GM12878 (cell line): Measurements from ENCODE around the gene FER1L5. TPM values are rescaled to one million over a fixed set of nuclear protein-coding genes. Genes with fewer than 3 reads are reported as not detected.

Experiments
- ATAC-seq: fragments of 200-7000 bp; cut with Tn5 transposase; 3 replicates; pipeline ENCODE4 v1.9.1; 2020; ENCODE audit warnings: mild to moderate bottlenecking, moderate library complexity
- BruUV-seq: library from RNA; stranded (reverse); fragments of 400-500 nt; replicated peaks from 2 replicates; lab custom pipeline; 2021; lab: Mats Ljungman, UMichigan
- CTCF ChIA-PET: fragments of 300-600 bp; sonication (Branson Sonifier 250); formaldehyde crosslinking; extraction: SDS; loops from one replicate; lab custom pipeline; 2021; ENCODE audit warnings: inconsistent platforms; lab: Yijun Ruan, JAX
- POLR2A ChIA-PET: fragments of 350-600 bp; formaldehyde crosslinking; extraction: SDS; loops from one replicate; lab custom pipeline; 2021; ENCODE audit warnings: inconsistent platforms; lab: Charles Lee
- RAD21 ChIA-PET: fragments of 300-600 bp; sonication (Branson Sonifier 250); formaldehyde crosslinking; loops from one replicate; lab custom pipeline; 2023; ENCODE audit warnings: antibody characterized with exemption; ENCODE audit not compliant: unreplicated experiment; lab: Charles Lee
- SMC1A ChIA-PET: fragments of 300-600 bp; sonication (Branson Sonifier 250); formaldehyde crosslinking; loops from one replicate; lab custom pipeline; 2023; ENCODE audit not compliant: unreplicated experiment, uncharacterized antibody; lab: Charles Lee
- DNase-seq: peaks from one replicate; pipeline ENCODE4 v3.0.0-alpha.2; 2011; ENCODE audit warnings: low read depth, low spot score
- FAIRE-seq: peaks from 3 replicates; lab custom pipeline; 2011; peaks lifted over from hg19 to GRCh38; lab: Jason Lieb, UNC
- H2AFZ ChIP-seq: 2 replicates; pipeline ENCODE4 v1.6.0; 2011; ENCODE audit warnings: low read depth, low read length, control low read depth; ENCODE audit not compliant: control insufficient read depth
- H3K27ac ChIP-seq: 2 replicates; pipeline ENCODE4 v1.5.1; 2011; ENCODE audit warnings: control low read depth; ENCODE audit not compliant: control insufficient read depth, insufficient read depth
- H3K27me3 ChIP-seq, 2 experiments: replicated peaks in 1 of 2; 2 replicates each; pipeline versions ENCODE4 v1.6.0 to v1.6.1; 2011; ENCODE audit warnings: low read length in 1 of 2; ENCODE audit not compliant: control insufficient read depth in 2 of 2, insufficient read depth in 2 of 2
- H3K36me3 ChIP-seq, 2 experiments: 2 replicates each; pipeline ENCODE4 v1.5.1; 2011; ENCODE audit warnings: low read length in 1 of 2; ENCODE audit not compliant: control insufficient read depth in 2 of 2, insufficient read depth in 2 of 2
- H3K4me1 ChIP-seq: 2 replicates; pipeline ENCODE4 v1.6.1; 2011; ENCODE audit warnings: mild to moderate bottlenecking, low read length, moderate library complexity, mixed read lengths; ENCODE audit not compliant: control insufficient read depth, insufficient read depth
- H3K4me2 ChIP-seq: 2 replicates; pipeline ENCODE4 v1.6.0; 2011; ENCODE audit warnings: control low read depth; ENCODE audit not compliant: control insufficient read depth, insufficient read depth
- H3K4me3 ChIP-seq: fragments of 200-600 bp; sonication (generic); 2 replicates; pipeline ENCODE4 v1.5.1; 2016
- H3K79me2 ChIP-seq: 2 replicates; pipeline ENCODE4 v1.6.0; 2011; ENCODE audit warnings: low read length; ENCODE audit not compliant: control insufficient read depth, insufficient read depth
- H3K9ac ChIP-seq: 2 replicates; pipeline ENCODE4 v1.8.0; 2011; ENCODE audit warnings: low read length, control low read depth, mixed read lengths; ENCODE audit not compliant: control insufficient read depth, insufficient read depth
- H3K9me3 ChIP-seq: replicated peaks from 3 replicates; pipeline ENCODE4 v1.5.1; 2011; ENCODE audit warnings: mild to moderate bottlenecking, low read length; ENCODE audit not compliant: control insufficient read depth, insufficient read depth
- H4K20me1 ChIP-seq: 2 replicates; pipeline ENCODE4 v1.6.0; 2011; ENCODE audit not compliant: control insufficient read depth, insufficient read depth
- ETV6 ChIP-seq, 2 experiments: fragments of 450-650 bp in 1 of 2; IDR thresholded peaks in 1 of 2; conservative IDR thresholded peaks in 1 of 2; 2 replicates each; pipeline ENCODE4 v1.6.1; 2014; ENCODE audit warnings: antibody characterized with exemption in 1 of 2, borderline replicate concordance in 1 of 2, low read depth in 1 of 2, mild to moderate bottlenecking in 1 of 2, moderate library complexity in 1 of 2
- GATAD2B ChIP-seq: fragments of 450-650 bp; conservative IDR thresholded peaks from 2 replicates; pipeline ENCODE4 v1.6.1; 2017; ENCODE audit warnings: low read depth, mild to moderate bottlenecking, moderate library complexity
- IKZF1 ChIP-seq: fragments of 450-650 bp; conservative IDR thresholded peaks from 2 replicates; pipeline ENCODE4 v1.6.1; 2017; ENCODE audit warnings: antibody characterized with exemption, mild to moderate bottlenecking
- MEF2B ChIP-seq: fragments of 450-650 bp; IDR thresholded peaks from 2 replicates; pipeline ENCODE4 v1.6.1; 2018; ENCODE audit warnings: mild to moderate bottlenecking, moderate library complexity; ENCODE audit not compliant: partially characterized antibody, poor library complexity, severe bottlenecking
- NR2F1 ChIP-seq: fragments of 450-650 bp; conservative IDR thresholded peaks from 2 replicates; pipeline ENCODE4 v1.6.1; 2017; ENCODE audit warnings: mild to moderate bottlenecking
- SRF ChIP-seq, 2 experiments: IDR thresholded peaks; 2 replicates each; pipeline ENCODE4 v1.6.1; 2011; ENCODE audit warnings: low read depth in 2 of 2, low read length in 2 of 2, mild to moderate bottlenecking in 1 of 2, moderate library complexity in 1 of 2
- STAT1 ChIP-seq: fragments of 450-650 bp; conservative IDR thresholded peaks from 2 replicates; pipeline ENCODE4 v1.6.1; 2014; ENCODE audit warnings: antibody characterized with exemption, mild to moderate bottlenecking
- TCF12 ChIP-seq: IDR thresholded peaks from 2 replicates; pipeline ENCODE4 v1.6.1; 2011; ENCODE audit warnings: low read depth, mild to moderate bottlenecking, low read length
- ZBED1 ChIP-seq: IDR thresholded peaks from 2 replicates; pipeline ENCODE4 v1.6.1; 2016; ENCODE audit warnings: borderline replicate concordance
- WGBS: methylation state at CpG from one replicate; pipeline ENCODE4 v1.1.6; 2016; ENCODE audit warnings: low lambda C conversion rate; ENCODE audit not compliant: insufficient replicate concordance, insufficient coverage; ENCODE audit errors: missing lambda C conversion rate; 5-methylcytosine and 5-hydroxymethylcytosine counted together
- in situ Hi-C: fragments of 300-500 bp; cut with MboI; formaldehyde crosslinking; loops from 9 replicates; pipeline ENCODE4 v1.14.3; 2018; ENCODE audit warnings: mixed read lengths
- intact Hi-C: fragments of 100-400 bp; cut with micrococcal nuclease; formaldehyde crosslinking; loops from one replicate; pipeline ENCODE4 v1.14.2; 2022; ENCODE audit not compliant: unreplicated experiment
- polyA plus RNA-seq, 11 experiments: library from polyadenylated mRNA; depleted of rRNA in 4 of 11; unstranded in 6 of 11; stranded (reverse) in 5 of 11; fragments of >200 nt; fragmentation: Nextera tagmentation in 4 of 11; fragmentation: Illumina TruSeq in 1 of 11; extraction: Ambion mirVana in 4 of 11; extraction: Trizol in 1 of 11; gene quantifications; 1 replicate in 1 of 11; 2 replicates in 10 of 11; pipeline versions ENCODE4 v1.2.1 to v1.2.3, GENCODE V29; 2011 to 2016; ENCODE audit warnings: inconsistent platforms in 2 of 11, missing spikeins in 2 of 11, low read depth in 1 of 11
- total RNA-seq, 4 experiments: library from RNA; depleted of rRNA in 3 of 4; stranded (reverse); fragments of >200 nt in 3 of 4; fragmentation: Illumina TruSeq in 1 of 4; extraction: Trizol in 1 of 4; gene quantifications; 2 replicates each; pipeline versions ENCODE4 v1.2.1 to v1.2.3, GENCODE V29; 2013 to 2021
- TF ChIP-seq, protein P1 (sequence below): fragments of 450-650 bp; IDR thresholded peaks from 2 replicates; pipeline ENCODE4 v1.6.1; 2017; ENCODE audit warnings: mild to moderate bottlenecking
- TF ChIP-seq, protein P2 (sequence below): IDR thresholded peaks from 2 replicates; pipeline ENCODE4 v1.6.1; 2012; ENCODE audit warnings: low read depth, low read length, improper control_type of control experiment
- TF ChIP-seq, protein P3 (sequence below): IDR thresholded peaks from 2 replicates; pipeline ENCODE4 v1.6.1; 2012; ENCODE audit warnings: low read depth, low read length, improper control_type of control experiment

Gene FER1L5
- total and polyA plus RNA-seq, 10 of the 15 experiments (the other 5 are each of a cell fraction or from before 2014, with no cell fraction given), result not detected

DNA sequence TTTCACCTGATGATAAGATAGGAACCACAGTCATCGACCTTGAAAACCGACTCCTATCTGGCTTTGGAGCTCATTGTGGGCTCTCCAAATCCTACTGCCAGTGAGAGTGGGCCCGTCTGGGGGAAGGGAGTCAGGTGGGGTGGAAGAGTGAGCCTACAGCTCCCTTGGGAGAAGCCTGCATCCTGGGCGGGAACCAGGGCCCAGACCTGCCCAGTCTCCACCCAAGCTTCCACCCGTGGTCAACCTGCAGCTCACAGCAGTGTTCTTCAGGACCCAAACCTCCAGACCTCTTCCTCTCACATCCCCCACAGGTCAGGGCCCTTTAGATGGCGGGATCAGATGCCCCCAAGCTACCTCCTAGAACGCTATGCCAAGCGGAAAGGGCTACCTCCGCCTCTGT is 57.1 kb downstream of the FER1L5 start:
- H4K20me1 ChIP-seq, result no peaks in the 10 kb centered on the region
- ChIA-PET CTCF (interaction anchor here (1.2 kb wide), 1 partner anchor 158 kb away, joined by 3 read pairs; the partner anchor contains the start of gene ANKRD39), RAD21 (interaction anchor here (1.0 kb wide), 1 partner anchor 32 kb away, joined by 3 read pairs; no protein-coding TSS in a partner anchor), POLR2A (no interaction called here), SMC1A (no interaction called here)
- no peak overlapping the region for H3K4me3 ChIP-seq
- H3K27me3 ChIP-seq, result no peaks in the 10 kb centered on the region
- FAIRE-seq, result no peak
- no peaks in the 10 kb centered on the region for H3K9me3 ChIP-seq
- in situ Hi-C loops, result no loop called here
- no peaks in the 10 kb centered on the region for H3K79me2 ChIP-seq
- no peak overlapping the region for H3K9ac ChIP-seq
- no peak overlapping the region for H2AFZ ChIP-seq
- DNase-seq, result no peak
- TF ChIP-seq STAT1 (no peak), ZBED1 (no peak), IKZF1 (no peak), MEF2B (no peak), TCF12 (no peak), NR2F1 (no peak), GATAD2B (no peak), SRF (IDR thresholded peaks at IDR 0.05; ENCODE audit: low read depth in 2 of 2, low read length in 2 of 2) (no peak), ETV6 (conservative IDR thresholded peaks at IDR 0.05 in 1 of 2, IDR thresholded peaks at IDR 0.05 in 1 of 2; ENCODE audit: borderline replicate concordance in 1 of 2, low read depth in 1 of 2) (no peak)
- TF ChIP-seq, protein P1, sequence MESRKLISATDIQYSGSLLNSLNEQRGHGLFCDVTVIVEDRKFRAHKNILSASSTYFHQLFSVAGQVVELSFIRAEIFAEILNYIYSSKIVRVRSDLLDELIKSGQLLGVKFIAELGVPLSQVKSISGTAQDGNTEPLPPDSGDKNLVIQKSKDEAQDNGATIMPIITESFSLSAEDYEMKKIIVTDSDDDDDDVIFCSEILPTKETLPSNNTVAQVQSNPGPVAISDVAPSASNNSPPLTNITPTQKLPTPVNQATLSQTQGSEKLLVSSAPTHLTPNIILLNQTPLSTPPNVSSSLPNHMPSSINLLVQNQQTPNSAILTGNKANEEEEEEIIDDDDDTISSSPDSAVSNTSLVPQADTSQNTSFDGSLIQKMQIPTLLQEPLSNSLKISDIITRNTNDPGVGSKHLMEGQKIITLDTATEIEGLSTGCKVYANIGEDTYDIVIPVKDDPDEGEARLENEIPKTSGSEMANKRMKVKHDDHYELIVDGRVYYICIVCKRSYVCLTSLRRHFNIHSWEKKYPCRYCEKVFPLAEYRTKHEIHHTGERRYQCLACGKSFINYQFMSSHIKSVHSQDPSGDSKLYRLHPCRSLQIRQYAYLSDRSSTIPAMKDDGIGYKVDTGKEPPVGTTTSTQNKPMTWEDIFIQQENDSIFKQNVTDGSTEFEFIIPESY, result no peak
- TF ChIP-seq, protein P2, sequence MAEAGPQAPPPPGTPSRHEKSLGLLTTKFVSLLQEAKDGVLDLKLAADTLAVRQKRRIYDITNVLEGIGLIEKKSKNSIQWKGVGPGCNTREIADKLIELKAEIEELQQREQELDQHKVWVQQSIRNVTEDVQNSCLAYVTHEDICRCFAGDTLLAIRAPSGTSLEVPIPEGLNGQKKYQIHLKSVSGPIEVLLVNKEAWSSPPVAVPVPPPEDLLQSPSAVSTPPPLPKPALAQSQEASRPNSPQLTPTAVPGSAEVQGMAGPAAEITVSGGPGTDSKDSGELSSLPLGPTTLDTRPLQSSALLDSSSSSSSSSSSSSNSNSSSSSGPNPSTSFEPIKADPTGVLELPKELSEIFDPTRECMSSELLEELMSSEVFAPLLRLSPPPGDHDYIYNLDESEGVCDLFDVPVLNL, result no peak
- TF ChIP-seq, protein P3, sequence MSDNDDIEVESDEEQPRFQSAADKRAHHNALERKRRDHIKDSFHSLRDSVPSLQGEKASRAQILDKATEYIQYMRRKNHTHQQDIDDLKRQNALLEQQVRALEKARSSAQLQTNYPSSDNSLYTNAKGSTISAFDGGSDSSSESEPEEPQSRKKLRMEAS, result no peak
- H3K4me1 ChIP-seq, result no peaks in the 10 kb centered on the region
- WGBS, result 55% methylated on average over 9 of the region's 9 CpGs
- H3K36me3 ChIP-seq, result no peaks in the 10 kb centered on the region; a peak in 1 of 4 replicates
- no peak for ATAC-seq
- H3K27ac ChIP-seq, result no peak overlapping the region
- intact Hi-C loops, result no loop called here
- BruUV-seq, result no TSS peak
- no peak overlapping the region for H3K4me2 ChIP-seq
